ENCODE data around the gene TRAF6.

DNA sequence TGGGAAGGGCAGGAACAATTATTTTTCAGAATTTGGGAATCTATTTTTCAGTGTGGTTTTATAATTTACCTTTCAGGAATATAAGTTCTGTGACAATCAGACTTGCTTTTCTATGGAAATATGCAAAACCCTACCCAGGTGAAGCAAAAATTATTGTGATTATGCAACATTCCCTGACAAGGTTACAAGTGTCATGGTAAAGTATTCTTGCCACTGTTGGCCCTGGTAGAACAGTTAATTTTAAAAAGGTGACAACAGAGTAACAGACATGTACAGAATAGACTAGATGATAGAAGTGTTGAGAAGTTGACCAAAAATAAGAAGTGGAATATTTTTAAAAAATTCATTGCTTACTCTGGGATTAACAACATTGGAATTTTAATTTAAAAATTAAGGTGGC lies 29.2 kb downstream of the TRAF6 start:
- TF ChIP-seq, protein P1, sequence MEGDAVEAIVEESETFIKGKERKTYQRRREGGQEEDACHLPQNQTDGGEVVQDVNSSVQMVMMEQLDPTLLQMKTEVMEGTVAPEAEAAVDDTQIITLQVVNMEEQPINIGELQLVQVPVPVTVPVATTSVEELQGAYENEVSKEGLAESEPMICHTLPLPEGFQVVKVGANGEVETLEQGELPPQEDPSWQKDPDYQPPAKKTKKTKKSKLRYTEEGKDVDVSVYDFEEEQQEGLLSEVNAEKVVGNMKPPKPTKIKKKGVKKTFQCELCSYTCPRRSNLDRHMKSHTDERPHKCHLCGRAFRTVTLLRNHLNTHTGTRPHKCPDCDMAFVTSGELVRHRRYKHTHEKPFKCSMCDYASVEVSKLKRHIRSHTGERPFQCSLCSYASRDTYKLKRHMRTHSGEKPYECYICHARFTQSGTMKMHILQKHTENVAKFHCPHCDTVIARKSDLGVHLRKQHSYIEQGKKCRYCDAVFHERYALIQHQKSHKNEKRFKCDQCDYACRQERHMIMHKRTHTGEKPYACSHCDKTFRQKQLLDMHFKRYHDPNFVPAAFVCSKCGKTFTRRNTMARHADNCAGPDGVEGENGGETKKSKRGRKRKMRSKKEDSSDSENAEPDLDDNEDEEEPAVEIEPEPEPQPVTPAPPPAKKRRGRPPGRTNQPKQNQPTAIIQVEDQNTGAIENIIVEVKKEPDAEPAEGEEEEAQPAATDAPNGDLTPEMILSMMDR (IDR thresholded peaks at IDR 0.05; ENCODE audit: poor library complexity) = no peak
- TF ChIP-seq EZH2 (IDR thresholded peaks at IDR 0.05; ENCODE audit: borderline replicate concordance) = no peak
- no peak for TF ChIP-seq EZH2phosphoT487 (IDR thresholded peaks at IDR 0.05; ENCODE audit: low read depth, severe bottlenecking, unreplicated experiment)

Data from hepatocyte (in vitro differentiated cells).